SK-N-SH (cell line): ENCODE results near the gene COPZ1. TPM values are rescaled to one million over a fixed set of nuclear protein-coding genes. Genes with fewer than 3 reads are reported as not detected.

Experiments
- CTCF ChIA-PET: fragments of 300-600, 350-600 bp; formaldehyde crosslinking; extraction: SDS; loops from one replicate; lab custom pipeline; 2021; lab: Yijun Ruan, JAX
- POLR2A ChIA-PET: fragments of 350-600 bp; sonication (Branson Sonifier 250); formaldehyde crosslinking; extraction: SDS; loops from one replicate; lab custom pipeline; 2020; ENCODE audit warnings: antibody characterized with exemption, inconsistent platforms; lab: Yijun Ruan, JAX
- DNase-seq: peaks from one replicate; pipeline ENCODE4 v3.0.0; 2012
- H2AFZ ChIP-seq: fragments of 200-600 bp; sonication (generic); 2 replicates; pipeline ENCODE4 v1.8.1; 2016; ENCODE audit warnings: antibody characterized with exemption, mild to moderate bottlenecking, low read depth
- H3F3A ChIP-seq: fragments of 200-600 bp; sonication (generic); replicated peaks from 2 replicates; pipeline ENCODE3; 2016; ENCODE audit warnings: antibody characterized with exemption, mild to moderate bottlenecking; ENCODE audit not compliant: insufficient read depth
- H3K27ac ChIP-seq, 2 experiments: fragments of 200-500 bp in 1 of 2; fragments of 200-600 bp in 1 of 2; sonication (Bioruptor generic) in 1 of 2; sonication (generic), shearing (Covaris generic) in 1 of 2; 2 replicates each; pipeline versions ENCODE4 v1.5.1 to v1.6.1; 2014 to 2016; ENCODE audit warnings: low read depth in 2 of 2, inconsistent platforms in 1 of 2, low read length in 1 of 2, mild to moderate bottlenecking in 1 of 2, mixed read lengths in 1 of 2
- H3K27me3 ChIP-seq: fragments of 200-600 bp; sonication (generic), shearing (Covaris generic); 2 replicates; pipeline ENCODE4 v1.6.1; 2016; ENCODE audit warnings: mixed run types; ENCODE audit not compliant: insufficient read depth
- H3K36me3 ChIP-seq, 2 experiments: fragments of 200-500 bp in 1 of 2; fragments of 200-600 bp in 1 of 2; sonication (Bioruptor generic) in 1 of 2; sonication (generic) in 1 of 2; replicated peaks in 1 of 2; 2 replicates each; pipeline versions ENCODE3 to v1.5.1; 2014 to 2016; ENCODE audit warnings: low read length in 1 of 2, mild to moderate bottlenecking in 1 of 2; ENCODE audit not compliant: insufficient read depth in 2 of 2, control insufficient read depth in 1 of 2
- H3K4me1 ChIP-seq, 2 experiments: fragments of 200-500 bp in 1 of 2; fragments of 200-600 bp in 1 of 2; sonication (Bioruptor generic) in 1 of 2; sonication (generic), shearing (Covaris generic) in 1 of 2; 2 replicates each; pipeline versions ENCODE4 v1.5.1 to v1.6.1; 2014 to 2016; ENCODE audit warnings: low read depth in 1 of 2, low read length in 1 of 2, mixed run types in 1 of 2; ENCODE audit not compliant: insufficient read depth in 2 of 2, control insufficient read depth in 1 of 2
- H3K4me2 ChIP-seq: fragments of 200-600 bp; sonication (generic), shearing (Covaris generic); 2 replicates; pipeline ENCODE4 v1.6.1; 2017; ENCODE audit warnings: mixed run types
- H3K4me3 ChIP-seq, 2 experiments: fragments of 200-500 bp in 1 of 2; fragments of 200-600 bp in 1 of 2; sonication (Bioruptor generic) in 1 of 2; sonication (generic), shearing (Covaris generic) in 1 of 2; 2 replicates each; pipeline versions ENCODE4 v1.5.1 to v1.8.1; 2014 to 2016; ENCODE audit warnings: low read depth in 2 of 2, inconsistent platforms in 1 of 2, low read length in 1 of 2, mild to moderate bottlenecking in 1 of 2, mixed read lengths in 1 of 2, moderate library complexity in 1 of 2
- H3K79me2 ChIP-seq: fragments of 200-600 bp; sonication (generic); 2 replicates; pipeline ENCODE4 v1.8.1; 2017; ENCODE audit warnings: mild to moderate bottlenecking; ENCODE audit not compliant: insufficient read depth
- H3K9ac ChIP-seq: fragments of 200-600 bp; sonication (generic); 2 replicates; pipeline ENCODE4 v1.6.1; 2017; ENCODE audit warnings: mixed run types
- H3K9me2 ChIP-seq: fragments of 200-600 bp; sonication (generic); 2 replicates; pipeline ENCODE4 v1.6.1; 2017; ENCODE audit warnings: mixed run types
- H3K9me3 ChIP-seq: fragments of 200-600 bp; sonication (generic); 2 replicates; pipeline ENCODE4 v1.6.1; 2017; ENCODE audit warnings: mixed run types, mild to moderate bottlenecking, moderate library complexity
- H4K20me1 ChIP-seq: fragments of 200-600 bp; sonication (generic); 2 replicates; pipeline ENCODE4 v1.6.1; 2017; ENCODE audit warnings: mild to moderate bottlenecking, mixed run types; ENCODE audit not compliant: insufficient read depth
- CTCF ChIP-seq: fragments of 200-600 bp; sonication (generic); IDR thresholded peaks from 2 replicates; pipeline ENCODE4 v1.6.1; 2017; ENCODE audit warnings: antibody characterized with exemption, mild to moderate bottlenecking, moderate library complexity
- EP300 ChIP-seq, 2 experiments: IDR thresholded peaks; 2 replicates each; pipeline versions ENCODE4 v1.4.0 to v1.6.1; 2012; ENCODE audit warnings: borderline replicate concordance in 1 of 2, low read depth in 1 of 2, low read length in 1 of 2
- GABPA ChIP-seq: IDR thresholded peaks from 2 replicates; pipeline ENCODE4 v1.4.0; 2012; ENCODE audit warnings: low read depth, mild to moderate bottlenecking
- JUND ChIP-seq: IDR thresholded peaks from 2 replicates; pipeline ENCODE4 v1.4.0; 2012
- MAX ChIP-seq: IDR thresholded peaks from 2 replicates; pipeline ENCODE4 v1.4.0; 2012; ENCODE audit warnings: low read depth
- MEF2A ChIP-seq: IDR thresholded peaks from 2 replicates; pipeline ENCODE4 v1.4.0; 2012; ENCODE audit warnings: low read depth, borderline replicate concordance
- NFIC ChIP-seq: IDR thresholded peaks from 2 replicates; pipeline ENCODE4 v1.4.0; 2012; ENCODE audit warnings: borderline replicate concordance
- PBX3 ChIP-seq: IDR thresholded peaks from 2 replicates; pipeline ENCODE4; 2012
- POLR2AphosphoS5 ChIP-seq: IDR thresholded peaks from 2 replicates; pipeline ENCODE4 v1.6.1; 2012; ENCODE audit warnings: low read depth, low read length
- RCOR1 ChIP-seq: fragments of 150-350 bp; IDR thresholded peaks from 2 replicates; pipeline ENCODE4 v1.6.1; 2017; ENCODE audit warnings: antibody characterized with exemption, low read length
- SIN3A ChIP-seq: IDR thresholded peaks from 2 replicates; pipeline ENCODE4 v1.6.1; 2012; ENCODE audit warnings: low read depth, mild to moderate bottlenecking, low read length, moderate library complexity, borderline replicate concordance
- SMC3 ChIP-seq: IDR thresholded peaks from 2 replicates; pipeline ENCODE4 v1.6.1; 2012; ENCODE audit warnings: low read depth, low read length, improper control_type of control experiment
- TAF1 ChIP-seq: IDR thresholded peaks from 2 replicates; pipeline ENCODE4 v1.6.1; 2012; ENCODE audit warnings: low read depth, mild to moderate bottlenecking, low read length, moderate library complexity, borderline replicate concordance
- TCF12 ChIP-seq: IDR thresholded peaks from 2 replicates; pipeline ENCODE4 v1.4.0; 2012
- ZBTB33 ChIP-seq: IDR thresholded peaks from 2 replicates; pipeline ENCODE4 v1.4.0; 2012; ENCODE audit warnings: low read depth, borderline replicate concordance
- WGBS: methylation state at CpG from one replicate; pipeline ENCODE4 v1.1.6; 2017; ENCODE audit warnings: low lambda C conversion rate; 5-methylcytosine and 5-hydroxymethylcytosine counted together
- polyA plus RNA-seq, 3 experiments: library from polyadenylated mRNA; depleted of rRNA; stranded (reverse); fragments of >200 nt; gene quantifications; 2 replicates each; pipeline ENCODE4 v1.2.3, GENCODE V29; 2012

Gene COPZ1
- polyA plus RNA-seq, 1 of the 3 experiments (the other 2 are of a cell fraction) = 111 TPM

GRCh38 chr12:54276368-54276767 is 48.6 kb upstream of the COPZ1 start (continued):
- TF ChIP-seq CTCF (no peak), MEF2A (no peak), POLR2AphosphoS5 (no peak), TCF12 (no peak), RCOR1 (no peak), GABPA (no peak)

- WGBS = 30% methylated on average over 5 of the region's 5 CpGs
- Histone ChIP-seq H3F3A (peaks cover 39% of the 10 kb centered on the region), H3K9ac (peak overlapping the region; percentile 98), H4K20me1 (peaks cover 18% of the 10 kb centered on the region), H2AFZ (no peak overlapping the region), H3K27ac (peak overlapping the region; percentile 93 to 99), H3K79me2 (peaks cover 87% of the 10 kb centered on the region), H3K27me3 (no peaks in the 10 kb centered on the region), H3K36me3 (peaks cover 25 to 31% of the 10 kb centered on the region in 2 experiments), H3K4me1 (peaks cover 6 to 12% of the 10 kb centered on the region in 2 experiments; a peak in 3 of 4 replicates)
- TF ChIP-seq TAF1 (peak; percentile 11; the same call in 1 of the 2 replicates), NFIC (peak; percentile 44; the same call in 1 of the 2 replicates), SMC3 (no peak), JUND (0 out of 2 replicates have a peak, but pooled peaks have one; percentile 11), SIN3A (peak; percentile 41; the same call in 1 of the 2 replicates), MAX (no peak; the same call in 1 of the 2 replicates), TCF12 (peak; percentile 76), PBX3 (peak; percentile 68), ZBTB33 (no peak), EP300 (IDR thresholded peaks at IDR 0.05; ENCODE audit: borderline replicate concordance in 1 of 2, low read depth in 1 of 2, low read length in 1 of 2) (peak in 1 of 2 experiments; percentile 40; a peak in 1 of 4 replicates)
- TF ChIP-seq, all 33 proteins: peak for 7
- H3K9me3 ChIP-seq = no peaks in the 10 kb centered on the region
- POLR2A ChIA-PET = no interaction called here
- no peak for DNase-seq
- H3K9me2 ChIP-seq = no peaks in the 10 kb centered on the region
- peak overlapping the region; percentile 86 for H3K4me2 ChIP-seq
- H3K4me3 ChIP-seq = peak overlapping the region; percentile 80 to 88
- CTCF ChIA-PET = interaction anchor here (0.8 to 1.0 kb wide), 2 partner anchors 26 to 101 kb away, joined by 3 to 4 read pairs; no protein-coding TSS in a partner anchor
Observed at GRCh38 chr12:54277823-54278276, 47.1 kb upstream of the COPZ1 start.
